Common myeloid progenitor, CD34-positive (primary cell): ENCODE results near the gene PAN3.

Source experiments
- CTCF ChIA-PET: fragments of 350-600 bp; sonication (Branson Sonifier 250); formaldehyde crosslinking; loops from one replicate; lab custom pipeline; 2021; ENCODE audit warnings: antibody characterized with exemption; lab: Charles Lee
- POLR2A ChIA-PET: fragments of 350-600 bp; sonication (Branson Sonifier 250); formaldehyde crosslinking; loops from one replicate; lab custom pipeline; 2021; ENCODE audit warnings: antibody characterized with exemption; lab: Charles Lee
- DNase-seq, 3 donors: peaks; one replicate each; pipeline versions ENCODE4 v3.0.0 to v3.0.0-alpha.2; 2013
- H3K27ac ChIP-seq, 2 experiments: 1 replicate in 1 of 2; 2 replicates in 1 of 2; pipeline ENCODE4 v1.7.0; 2013; ENCODE audit warnings: inconsistent platforms in 2 of 2, low read length in 2 of 2, mild to moderate bottlenecking in 2 of 2, low read depth in 1 of 2, moderate library complexity in 1 of 2; ENCODE audit not compliant: severe bottlenecking in 2 of 2, insufficient read depth in 1 of 2, poor library complexity in 1 of 2
- H3K27me3 ChIP-seq, 5 experiments: replicated peaks in 2 of 5; 1 replicate in 3 of 5; 2 replicates in 2 of 5; pipeline versions ENCODE4 v1.6.1 to v1.7.0; 2013; ENCODE audit warnings: low read length in 4 of 5, mild to moderate bottlenecking in 2 of 5, moderate library complexity in 2 of 5, inconsistent platforms in 1 of 5; ENCODE audit not compliant: insufficient read depth in 5 of 5, control insufficient read depth in 4 of 5
- H3K36me3 ChIP-seq, 4 experiments: 1 replicate in 2 of 4; 2 replicates in 2 of 4; pipeline versions ENCODE4 v1.6.1 to v1.7.0; 2013; ENCODE audit warnings: low read length in 3 of 4, control low read depth in 1 of 4, mild to moderate bottlenecking in 1 of 4; ENCODE audit not compliant: control insufficient read depth in 4 of 4, insufficient read depth in 4 of 4
- H3K4me1 ChIP-seq, 4 experiments: 1 replicate in 3 of 4; 2 replicates in 1 of 4; pipeline versions ENCODE4 v1.6.1 to v1.7.1; 2013; ENCODE audit warnings: low read length in 3 of 4, mild to moderate bottlenecking in 3 of 4, control low read depth in 1 of 4, inconsistent platforms in 1 of 4, moderate library complexity in 1 of 4; ENCODE audit not compliant: control insufficient read depth in 4 of 4, insufficient read depth in 4 of 4; ENCODE audit errors: control extremely low read depth in 1 of 4
- H3K4me3 ChIP-seq, 7 experiments: 1 replicate in 4 of 7; 2 replicates in 3 of 7; pipeline versions ENCODE4 v1.5.1 to v1.7.0; 2013; ENCODE audit warnings: mild to moderate bottlenecking in 7 of 7, low read length in 6 of 7, moderate library complexity in 6 of 7, inconsistent platforms in 2 of 7, low read depth in 2 of 7, control low read depth in 1 of 7; ENCODE audit not compliant: insufficient read depth in 4 of 7, control insufficient read depth in 1 of 7; ENCODE audit errors: extremely low read depth in 1 of 7
- H3K9me3 ChIP-seq, 5 experiments: 1 replicate in 4 of 5; 2 replicates in 1 of 5; pipeline versions ENCODE4 v1.6.1 to v1.7.1; 2013; ENCODE audit warnings: low read length in 4 of 5, mild to moderate bottlenecking in 2 of 5, inconsistent platforms in 1 of 5, low read depth in 1 of 5, moderate library complexity in 1 of 5; ENCODE audit not compliant: control insufficient read depth in 4 of 5, insufficient read depth in 2 of 5; ENCODE audit errors: control extremely low read depth in 1 of 5
- WGBS: methylation state at CpG from one replicate; pipeline ENCODE4 v1.1.5; 2013; ENCODE audit not compliant: insufficient coverage; 5-methylcytosine and 5-hydroxymethylcytosine counted together

The PAN3 gene

GRCh38 chr13:28297341-28297740 lies 159.0 kb downstream of the PAN3 start:
- no peaks in the 10 kb centered on the region for H3K27me3 ChIP-seq
- WGBS, result 90% methylated on average over 3 of the region's 3 CpGs
- POLR2A ChIA-PET, result no interaction called here
- CTCF ChIA-PET, result no interaction called here
- H3K4me3 ChIP-seq, result no peak overlapping the region
- H3K27ac ChIP-seq, result no peak overlapping the region
- peaks cover 8 to 27% (median 17%) of the 10 kb centered on the region in 4 experiments for H3K36me3 ChIP-seq
- H3K4me1 ChIP-seq, result peaks cover 0 to 5% (median 0%) of the 10 kb centered on the region in 4 experiments
- DNase-seq, result no peak
- H3K9me3 ChIP-seq, result no peaks in the 10 kb centered on the region

- no peak overlapping the region for H3K27ac ChIP-seq
- H3K9me3 ChIP-seq, result no peaks in the 10 kb centered on the region
- ChIA-PET POLR2A (no interaction called here), CTCF (interaction anchor here (1.0 kb wide), 1 partner anchor 8 kb away, joined by 3 read pairs; no protein-coding TSS in a partner anchor)
- no CpG with 5 or more reads among the region's 2 CpGs for WGBS
- DNase-seq, result no peak
- H3K36me3 ChIP-seq, result peaks cover 0 to 9% (median 2%) of the 10 kb centered on the region in 4 experiments
- H3K27me3 ChIP-seq, result no peaks in the 10 kb centered on the region
- no peak overlapping the region for H3K4me3 ChIP-seq
- H3K4me1 ChIP-seq, result peaks cover 0 to 5% (median 0%) of the 10 kb centered on the region in 4 experiments
These were observed 161.6 kb downstream of the PAN3 start for GRCh38 chr13:28299916-28300315.

- Histone ChIP-seq H3K27ac (no peak overlapping the region), H3K36me3 (no peaks in the 10 kb centered on the region), H3K4me3 (no peak overlapping the region), H3K27me3 (no peaks in the 10 kb centered on the region), H3K9me3 (no peaks in the 10 kb centered on the region), H3K4me1 (peaks cover 0 to 10% (median 7%) of the 10 kb centered on the region in 4 experiments)
- WGBS, result no CpG with 5 or more reads among the region's 4 CpGs
- no peak for DNase-seq
- CTCF ChIA-PET, result interaction anchor here (0.6 to 2.3 kb wide), 4 partner anchors 10 to 1035 kb away, joined by 3 to 6 read pairs (median 4); no protein-coding TSS in a partner anchor
- POLR2A ChIA-PET, result no interaction called here
These were observed 163.5 kb downstream of the PAN3 start for GRCh38 chr13:28301839-28302238.

GRCh38 chr13:28306325-28306724 lies 168.0 kb downstream of the PAN3 start:
- Histone ChIP-seq H3K36me3 (no peaks in the 10 kb centered on the region), H3K27ac (no peak overlapping the region), H3K27me3 (no peaks in the 10 kb centered on the region), H3K9me3 (no peaks in the 10 kb centered on the region), H3K4me1 (peaks cover 0 to 10% (median 7%) of the 10 kb centered on the region in 4 experiments), H3K4me3 (no peak overlapping the region)
- 56% methylated on average over 8 of the region's 10 CpGs for WGBS
- ChIA-PET POLR2A (interaction anchor here (0.5 kb wide), 1 partner anchor 60 kb away, joined by 3 read pairs; no protein-coding TSS in a partner anchor), CTCF (interaction anchor here (1.0 kb wide), 1 partner anchor 10 kb away, joined by 4 read pairs; no protein-coding TSS in a partner anchor)
- DNase-seq, result peak in 2 of 3 donors; percentile 23 to 27

GRCh38 chr13:28313579-28313978 lies 175.2 kb downstream of the PAN3 start:
- DNase-seq, result peak; percentile 66 to 79 (median 72)
- no peak overlapping the region for H3K4me3 ChIP-seq
- no peak overlapping the region for H3K27ac ChIP-seq
- 92% methylated on average over 2 of the region's 6 CpGs for WGBS
- ChIA-PET CTCF (interaction anchor here (1.7 to 1.8 kb wide), 2 partner anchors 10 to 21 kb away, joined by 5 read pairs; no protein-coding TSS in a partner anchor), POLR2A (no interaction called here)
- H3K27me3 ChIP-seq, result no peaks in the 10 kb centered on the region
- no peaks in the 10 kb centered on the region for H3K9me3 ChIP-seq
- H3K36me3 ChIP-seq, result no peaks in the 10 kb centered on the region
- peaks cover 0 to 23% (median 11%) of the 10 kb centered on the region in 4 experiments for H3K4me1 ChIP-seq

GRCh38 chr13:28314879-28315278 lies 176.5 kb downstream of the PAN3 start:
- no peaks in the 10 kb centered on the region for H3K27me3 ChIP-seq
- POLR2A ChIA-PET, result no interaction called here
- H3K9me3 ChIP-seq, result no peaks in the 10 kb centered on the region
- no peak for DNase-seq
- H3K4me3 ChIP-seq, result no peak overlapping the region
- H3K4me1 ChIP-seq, result peaks cover 0 to 23% (median 11%) of the 10 kb centered on the region in 4 experiments
- WGBS, result 100% methylated on average over 6 of the region's 6 CpGs
- H3K36me3 ChIP-seq, result no peaks in the 10 kb centered on the region
- H3K27ac ChIP-seq, result no peak overlapping the region
- CTCF ChIA-PET, result interaction anchor here (0.7 to 1.8 kb wide), 9 partner anchors 9 to 362 kb away, joined by 3 to 5 read pairs (median 4); no protein-coding TSS in a partner anchor

- H3K4me3 ChIP-seq, result no peak overlapping the region
- no peak for DNase-seq
- no peaks in the 10 kb centered on the region for H3K27me3 ChIP-seq
- ChIA-PET POLR2A (no interaction called here), CTCF (interaction anchor here (1.3 kb wide), 1 partner anchor 361 kb away, joined by 3 read pairs; no protein-coding TSS in a partner anchor)
- no peaks in the 10 kb centered on the region for H3K9me3 ChIP-seq
- no peaks in the 10 kb centered on the region for H3K36me3 ChIP-seq
- peaks cover 0 to 23% (median 11%) of the 10 kb centered on the region in 4 experiments for H3K4me1 ChIP-seq
- H3K27ac ChIP-seq, result no peak overlapping the region
- WGBS, result 100% methylated on average over 4 of the region's 5 CpGs
These were observed 177.8 kb downstream of the PAN3 start for GRCh38 chr13:28316129-28316528.
